Measurements from ENCODE around the gene DHRS9. TPM values are rescaled to one million over a fixed set of nuclear protein-coding genes. Genes with fewer than 3 reads are reported as not detected.

Gene DHRS9
- total and polyA plus RNA-seq, 2 of the 4 experiments (the other 2 are of a cell fraction), result not detected

DNA sequence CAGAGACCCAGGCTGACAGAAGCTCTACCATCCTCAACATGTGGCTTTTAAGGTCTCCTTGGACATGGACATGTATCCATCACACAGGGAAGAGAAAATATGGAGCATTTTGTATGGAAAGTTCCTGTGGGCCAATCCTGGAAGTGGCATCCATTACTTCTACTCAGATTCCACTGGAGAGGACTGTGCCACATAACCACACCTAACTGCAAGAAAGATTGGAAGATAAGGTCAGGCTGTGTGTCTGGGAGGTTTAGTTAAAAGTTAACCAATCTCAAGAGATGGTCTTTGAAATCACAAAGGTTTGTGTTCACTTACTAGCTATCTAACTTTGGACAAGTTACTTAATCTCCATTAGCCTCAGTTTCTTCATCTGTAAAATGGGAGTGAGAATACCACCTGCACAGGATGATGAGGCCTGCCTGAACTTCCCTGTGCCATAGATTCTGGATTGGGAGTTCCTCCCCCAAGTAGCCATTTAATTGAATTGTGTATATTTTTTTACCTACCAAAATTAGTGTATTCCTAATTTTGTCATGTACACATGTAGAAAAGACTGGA, 34.3 kb upstream of the DHRS9 start:
- no peak for DNase-seq
- Histone ChIP-seq H3K9me3 (ENCODE audit: control insufficient read depth, insufficient read depth, low read length) (no peaks in the 10 kb centered on the region), H2AK5ac (ENCODE audit: low read depth, low read length) (no peak overlapping the region), H3K4me3 (ENCODE audit: insufficient read depth, low read depth, low read length) (no peak overlapping the region), H4K20me1 (ENCODE audit: insufficient read depth, low read length) (no peaks in the 10 kb centered on the region), H4K8ac (ENCODE audit: low read depth in 2 of 2, low read length in 2 of 2) (no peak overlapping the region), H2BK20ac (ENCODE audit: low read depth, low read length) (no peak overlapping the region), H3K9me1 (ENCODE audit: insufficient read depth, low read length) (no peaks in the 10 kb centered on the region), H3K14ac (replicated peaks; ENCODE audit: low read depth, low read length) (no peak overlapping the region), H2BK5ac (ENCODE audit: low read depth, low read length, poor library complexity, severe bottlenecking) (no peak overlapping the region), H3K36me3 (ENCODE audit: control insufficient read depth, insufficient read depth, low read length) (no peaks in the 10 kb centered on the region), H3K9ac (ENCODE audit: low read depth, low read length) (no peak overlapping the region), H3K79me1 (ENCODE audit: low read depth in 1 of 2, low read length in 2 of 2) (no peaks in the 10 kb centered on the region), H4K91ac (ENCODE audit: insufficient read depth, low read depth, low read length) (no peak overlapping the region), H4K5ac (ENCODE audit: low read depth, low read length) (no peak overlapping the region), H3K4me2 (ENCODE audit: low read depth, low read length) (no peak overlapping the region), H2AK9ac (replicated peaks; ENCODE audit: low read depth, low read length, poor library complexity) (no peak overlapping the region), H2AFZ (replicated peaks; ENCODE audit: low read length, poor library complexity) (no peak overlapping the region), H3K27me3 (ENCODE audit: control insufficient read depth, insufficient read depth, low read length) (no peaks in the 10 kb centered on the region), H3K27ac (ENCODE audit: insufficient read depth, low read length) (no peak overlapping the region), H3K56ac (ENCODE audit: extremely low read depth, insufficient read depth, low read length) (no peak overlapping the region), H2BK120ac (ENCODE audit: low read depth, low read length) (no peak overlapping the region), H3K18ac (ENCODE audit: low read depth, low read length) (no peak overlapping the region), H3K23ac (ENCODE audit: low read depth, low read length) (no peak overlapping the region), H3K4me1 (ENCODE audit: control insufficient read depth, insufficient read depth, low read length) (no peaks in the 10 kb centered on the region), H2BK15ac (ENCODE audit: low read depth, low read length) (no peak overlapping the region), H3K4ac (ENCODE audit: low read depth, low read length) (no peak overlapping the region)
- POLR2A ChIA-PET (ENCODE audit: unreplicated experiment), result no interaction called here
- ATAC-seq (ENCODE audit: low read depth), result no peak
- in situ Hi-C loops (cut with MboI; ENCODE audit: low sequenced_read_pairs), result no loop called here
- CTCF ChIA-PET, result interaction anchor here (0.7 kb wide), 1 partner anchor 10 kb away, joined by 3 read pairs; no protein-coding TSS in a partner anchor
- no TSS peak for BruUV-seq (replicated peaks)
- intact Hi-C loops (cut with micrococcal nuclease), result no loop called here
- dilution Hi-C loops (cut with HindIII; ENCODE audit: low sequenced_read_pairs, unreplicated experiment), result no loop called here
- TF ChIP-seq, protein P1, sequence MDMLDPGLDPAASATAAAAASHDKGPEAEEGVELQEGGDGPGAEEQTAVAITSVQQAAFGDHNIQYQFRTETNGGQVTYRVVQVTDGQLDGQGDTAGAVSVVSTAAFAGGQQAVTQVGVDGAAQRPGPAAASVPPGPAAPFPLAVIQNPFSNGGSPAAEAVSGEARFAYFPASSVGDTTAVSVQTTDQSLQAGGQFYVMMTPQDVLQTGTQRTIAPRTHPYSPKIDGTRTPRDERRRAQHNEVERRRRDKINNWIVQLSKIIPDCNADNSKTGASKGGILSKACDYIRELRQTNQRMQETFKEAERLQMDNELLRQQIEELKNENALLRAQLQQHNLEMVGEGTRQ (IDR thresholded peaks at IDR 0.05; ENCODE audit: low read depth, low read length), result no peak
- no peak for TF ChIP-seq RFX5 (IDR thresholded peaks at IDR 0.05; ENCODE audit: low read depth, low read length)
- no peak for TF ChIP-seq ELK1 (IDR thresholded peaks at IDR 0.05; ENCODE audit: borderline replicate concordance, low read depth, low read length)
- no peak for TF ChIP-seq MXI1 (IDR thresholded peaks at IDR 0.05; ENCODE audit: borderline replicate concordance, low read depth, low read length)
- no peak for TF ChIP-seq FOS (IDR thresholded peaks at IDR 0.05; ENCODE audit: low read depth, low read length)
